ENCODE data around the gene TNIK. TPM values are rescaled to one million over a fixed set of nuclear protein-coding genes. Genes with fewer than 3 reads are reported as not detected.
A peak's percentile ranks its signal among the peaks of the same experiment; 100 is the strongest.
"Not testable (repeated sequence)": the region's sequence is repeated elsewhere in the genome, so short reads cannot be mapped to it uniquely, and the experiment has no call there.

TNIK gene
- total RNA-seq, 2 donors from 2014 or later: 13.6 to 16.0 TPM

GRCh38 chr3:171309906-171310359 lies 150.3 kb downstream of the TNIK start:
- intact Hi-C loops (cut with DNase I): no loop called here
- ATAC-seq (peak in 1 of 2 donors; percentile 67), DNase-seq (no peak)

DNA sequence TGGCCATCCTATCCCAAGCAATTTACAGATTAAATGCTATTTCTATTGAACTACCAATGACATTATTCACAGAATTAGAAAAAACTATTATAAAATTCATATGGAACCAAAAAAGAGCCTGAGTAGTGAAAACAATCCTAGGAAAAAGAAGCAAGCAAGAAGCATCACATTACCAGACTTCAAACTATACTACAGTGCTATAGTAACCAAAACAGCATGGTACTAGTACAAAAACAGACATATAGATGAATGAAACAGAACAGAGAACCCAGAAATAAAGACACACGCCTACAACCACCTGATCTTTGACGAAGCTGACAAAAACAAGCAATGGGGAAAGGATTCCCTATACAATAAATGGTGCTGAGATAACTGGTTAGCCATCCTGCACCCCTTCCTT lies 152.2 kb downstream of the TNIK start:
- DNase-seq (no peak), ATAC-seq (no peak)
- intact Hi-C loops (cut with DNase I): no loop called here

GRCh38 chr3:171307046-171307585 lies 153.1 kb downstream of the TNIK start:
- DNase-seq (no peak), ATAC-seq (no peak)
- intact Hi-C loops (cut with DNase I): no loop called here

DNA sequence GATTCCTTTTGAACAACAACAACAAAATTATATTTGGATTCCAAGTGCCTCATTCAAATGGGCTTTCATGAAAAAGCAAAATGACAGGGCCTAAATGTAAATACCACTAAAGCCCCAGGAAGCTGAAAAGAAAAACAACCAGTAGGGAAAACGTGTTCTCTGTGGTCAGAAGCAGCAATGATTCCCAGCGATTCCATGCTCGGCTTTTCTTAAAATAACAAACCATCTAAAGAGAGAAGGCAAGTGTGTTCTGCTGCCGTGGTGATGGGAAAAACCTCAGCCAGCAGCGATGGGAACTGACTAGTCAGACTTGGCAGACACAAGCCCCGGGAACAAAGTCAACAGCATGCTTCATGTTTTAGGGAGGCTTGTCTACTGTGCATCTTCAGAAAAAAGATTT lies 153.6 kb downstream of the TNIK start:
- DNase-seq: peak; percentile 71
- intact Hi-C loops (cut with DNase I): no loop called here
- peak; percentile 89 to 98 for ATAC-seq

- DNase-seq; ATAC-seq; intact Hi-C loops (cut with DNase I): not testable (repeated sequence)
Observed at GRCh38 chr3:171305823-171306222, 154.4 kb downstream of the TNIK start.

GRCh38 chr3:171304498-171304897 lies 155.7 kb downstream of the TNIK start:
- DNase-seq; ATAC-seq; intact Hi-C loops (cut with DNase I): not testable (repeated sequence)

DNA sequence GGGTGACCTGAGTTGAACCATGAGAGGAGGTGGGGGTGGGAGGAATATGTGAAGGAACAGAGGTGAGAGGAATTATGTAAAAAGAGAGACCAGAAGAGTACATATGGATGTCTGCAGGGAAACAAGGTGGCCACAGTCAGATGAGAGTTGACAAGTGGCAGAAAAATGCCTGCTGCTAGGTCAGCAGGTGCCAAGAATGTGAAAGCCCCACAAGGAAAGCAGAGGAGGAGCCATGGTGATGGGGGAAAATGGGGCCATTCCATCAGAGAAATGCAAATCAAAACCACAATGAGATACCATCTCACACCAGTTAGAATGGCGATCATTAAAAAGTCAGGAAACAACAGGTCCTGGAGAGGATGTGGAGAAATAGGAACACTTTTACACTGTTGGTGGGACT lies 156.2 kb downstream of the TNIK start:
- DNase-seq; ATAC-seq; intact Hi-C loops (cut with DNase I): not testable (repeated sequence)

DNA sequence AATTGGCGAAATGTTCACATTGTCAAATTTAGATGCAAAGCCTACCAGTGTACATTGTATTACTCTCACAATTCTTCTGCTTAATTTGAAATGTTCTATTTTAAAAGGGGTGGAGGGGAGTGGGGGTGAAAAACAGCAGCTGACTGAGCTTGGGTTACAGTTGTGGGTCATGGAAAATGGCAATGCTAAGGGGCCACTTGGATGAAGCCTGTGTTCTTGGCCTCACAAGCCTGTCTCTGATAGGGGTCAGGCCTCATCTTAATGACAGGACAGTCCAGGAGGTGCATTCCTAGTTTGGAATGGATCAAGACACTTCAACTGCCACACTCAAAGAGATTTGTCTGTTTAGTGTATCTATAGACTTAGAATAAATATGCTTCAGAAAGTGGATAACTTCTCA lies 158.2 kb downstream of the TNIK start:
- intact Hi-C loops (cut with DNase I): no loop called here
- no peak for ATAC-seq
- DNase-seq: no peak

DNA sequence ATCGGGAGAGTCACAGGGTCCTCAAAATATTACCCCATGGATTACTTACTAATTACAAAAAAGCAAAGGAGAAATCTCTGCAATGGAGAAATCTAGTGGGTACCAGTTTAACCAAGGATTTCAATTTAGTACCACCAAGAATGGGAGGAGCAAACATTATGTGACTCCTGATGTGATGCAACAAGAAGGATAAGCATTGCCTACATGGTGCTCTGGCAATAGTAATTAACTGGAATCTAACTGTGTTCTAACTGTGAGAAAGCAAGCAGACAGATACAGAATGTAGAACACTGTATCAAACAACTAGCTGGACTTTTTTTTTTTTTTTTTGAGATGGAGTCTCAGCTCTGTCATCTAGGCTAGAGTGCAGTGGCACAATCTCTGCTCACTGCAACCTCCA lies 159.2 kb downstream of the TNIK start:
- no peak for ATAC-seq
- intact Hi-C loops (cut with DNase I): no loop called here
- no peak for DNase-seq

DNA sequence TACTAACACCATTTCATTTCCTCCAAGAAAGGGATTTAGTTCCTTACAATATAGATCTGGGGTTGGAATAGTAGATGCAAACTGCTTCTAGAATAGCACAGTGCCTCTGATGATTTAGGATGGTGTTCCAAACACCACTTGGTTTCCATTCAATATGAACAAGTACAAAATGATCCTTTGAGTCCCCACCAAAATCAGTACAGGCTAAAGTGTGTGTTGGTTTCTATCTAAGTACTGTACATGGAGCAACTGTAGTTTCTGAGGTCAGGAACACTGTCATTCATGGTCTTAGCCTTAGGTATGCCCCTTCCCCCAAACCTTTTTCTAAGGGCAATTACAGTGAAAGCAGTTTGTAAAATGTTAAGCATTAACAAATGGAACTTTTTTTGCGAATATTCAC lies 162.3 kb downstream of the TNIK start:
- DNase-seq (no peak), ATAC-seq (no peak)
- intact Hi-C loops (cut with DNase I): no loop called here

DNA sequence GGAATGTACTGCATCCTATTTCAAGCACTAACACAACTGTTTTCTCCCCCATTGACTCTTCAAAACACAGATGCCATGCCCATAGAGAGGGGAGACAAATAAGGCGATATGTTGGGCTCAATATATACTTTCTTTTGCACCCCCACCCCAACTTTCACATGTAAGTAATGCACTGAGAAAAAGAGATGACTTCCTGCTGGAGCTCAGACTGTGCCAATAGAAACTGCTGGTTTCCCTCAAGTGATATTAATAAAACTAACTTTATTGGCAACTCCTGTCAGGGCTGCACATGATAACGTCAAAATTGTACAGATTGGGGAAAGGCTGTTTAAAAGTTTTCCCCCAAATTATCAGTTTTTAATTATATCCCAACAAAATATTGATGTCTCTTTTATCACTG lies 163.0 kb downstream of the TNIK start:
- intact Hi-C loops (cut with DNase I): no loop called here
- no peak for DNase-seq
- no peak for ATAC-seq

DNA sequence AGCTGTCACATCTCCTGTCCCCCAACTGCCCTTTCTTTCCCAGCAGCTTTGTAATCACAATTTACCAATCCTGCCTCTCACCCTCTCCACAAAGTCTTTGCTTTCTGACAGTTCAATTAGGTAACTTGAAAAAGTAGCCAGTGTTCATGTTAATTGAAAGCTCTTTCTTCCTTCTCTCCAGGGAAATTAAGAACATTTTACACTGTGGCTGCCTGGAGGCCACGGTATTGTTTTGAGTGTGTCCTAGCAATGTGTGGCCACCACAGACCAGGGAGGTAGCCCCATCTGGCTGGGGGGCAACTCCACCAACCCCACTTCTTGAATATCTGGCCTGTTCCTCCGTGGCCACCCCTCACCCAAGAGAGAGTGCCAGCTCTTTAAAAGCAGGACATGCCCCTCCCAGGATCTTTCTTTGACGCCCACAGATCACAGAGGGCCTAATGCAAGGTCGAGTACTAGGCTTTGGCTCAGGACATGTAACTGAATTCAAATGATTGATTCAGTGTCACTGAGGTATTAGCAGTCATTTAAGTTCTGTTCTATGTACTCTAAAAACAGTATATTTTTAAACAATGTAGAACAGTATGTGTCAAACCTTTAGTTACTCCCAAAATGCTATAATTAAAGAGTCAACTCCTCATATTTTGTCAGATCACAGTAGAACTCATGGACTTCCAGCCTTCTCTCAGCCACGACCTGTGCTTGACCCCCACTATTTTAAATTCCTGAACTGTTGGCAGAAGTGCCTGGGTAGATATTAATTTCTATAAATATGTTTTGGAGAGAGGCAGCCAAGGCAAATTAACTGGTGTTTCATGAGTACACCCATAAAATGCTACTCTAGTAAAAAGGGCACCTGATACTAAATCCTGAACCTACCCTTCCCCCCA lies 164.5 kb downstream of the TNIK start:
- peak; percentile 83 to 91 for ATAC-seq
- intact Hi-C loops (cut with DNase I): no loop called here
- DNase-seq: no peak

DNA sequence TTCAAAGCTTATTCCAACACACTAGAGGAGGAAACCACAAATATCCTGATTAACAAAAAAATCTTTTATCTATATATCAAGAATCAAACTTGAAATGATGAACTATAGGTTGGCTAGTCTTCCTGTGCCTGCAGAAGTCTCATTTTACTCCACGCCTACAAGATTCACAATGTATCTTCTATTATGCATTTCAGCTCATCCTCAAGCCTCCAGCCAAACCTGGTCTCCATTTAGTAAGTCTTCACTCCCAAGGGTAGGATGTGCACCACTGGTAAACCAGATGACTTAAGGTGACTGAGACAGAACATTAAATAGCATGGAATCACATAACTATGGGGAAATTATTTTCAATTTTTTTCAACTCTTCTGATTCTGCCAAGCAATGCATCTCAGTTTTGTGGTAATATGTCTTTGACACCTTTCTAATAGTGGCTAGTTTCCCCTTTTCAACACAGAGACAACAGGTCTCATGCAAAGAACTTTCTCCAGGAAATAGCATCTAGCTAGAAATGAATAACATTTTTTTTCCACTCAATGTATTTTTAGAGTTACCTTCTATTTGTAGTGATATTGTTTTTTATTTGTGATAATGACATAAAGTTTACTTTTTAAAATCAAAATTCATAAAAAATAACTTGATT lies 166.9 kb downstream of the TNIK start:
- intact Hi-C loops (cut with DNase I): no loop called here
- no peak for DNase-seq
- ATAC-seq: no peak

DNA sequence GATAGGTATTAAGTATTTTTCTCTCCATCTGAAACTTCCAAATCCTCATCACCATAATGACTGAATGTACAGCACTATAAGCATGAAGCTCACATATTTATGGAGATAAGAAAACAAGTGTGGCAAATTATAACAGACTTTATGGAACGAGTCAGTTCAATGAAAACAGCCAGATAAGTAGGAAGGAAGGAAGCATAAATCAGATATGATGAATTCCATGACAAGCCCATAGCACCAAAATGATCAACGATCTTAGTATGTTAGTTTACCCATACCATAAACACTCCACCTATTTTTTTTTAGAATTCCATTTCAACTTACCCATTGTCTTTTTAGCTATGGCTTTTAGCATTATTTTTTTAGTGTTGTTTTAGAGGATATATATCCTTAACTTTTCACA lies 169.5 kb downstream of the TNIK start:
- intact Hi-C loops (cut with DNase I): no loop called here
- no peak for DNase-seq
- ATAC-seq: no peak

DNA sequence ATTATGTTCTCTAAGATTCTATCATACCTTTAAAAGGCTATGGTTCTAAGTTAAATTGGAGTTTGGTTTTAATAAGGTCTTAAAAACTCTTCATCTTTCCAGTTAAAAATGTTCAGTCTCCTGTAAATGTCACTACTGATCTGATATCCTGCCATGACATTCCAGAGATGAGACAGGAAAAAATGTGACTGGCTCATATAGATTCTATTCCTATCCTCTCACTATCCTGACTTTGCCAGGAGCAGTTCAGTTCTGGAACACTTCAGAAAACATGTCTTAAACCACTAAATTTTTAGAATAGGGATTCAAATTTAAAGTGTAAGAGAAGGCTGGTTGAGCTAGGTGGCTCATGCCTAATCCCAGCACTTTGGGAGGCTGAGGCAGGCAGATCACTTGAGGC lies 170.9 kb downstream of the TNIK start:
- DNase-seq (no peak), ATAC-seq (no peak)
- intact Hi-C loops (cut with DNase I): loop anchor here in 1 of 2 donors (10.0 kb wide), 1 partner anchor 94 kb away; no protein-coding TSS in a partner anchor

DNA sequence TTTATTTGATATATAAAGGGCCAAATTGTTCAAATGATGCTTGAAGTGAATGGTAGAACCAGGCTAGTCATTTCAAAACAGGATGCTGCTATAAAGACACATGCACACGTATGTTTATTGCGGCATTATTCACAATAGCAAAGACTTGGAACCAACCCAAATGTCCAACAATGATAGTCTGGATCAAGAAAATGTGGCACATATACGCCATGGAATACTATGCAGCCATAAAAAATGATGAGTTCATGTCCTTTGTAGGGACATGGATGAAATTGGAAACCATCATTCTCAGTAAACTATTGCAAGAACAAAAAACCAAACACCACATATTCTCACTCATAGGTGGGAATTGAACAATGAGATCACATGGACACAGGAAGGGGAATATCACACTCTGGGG lies 172.4 kb downstream of the TNIK start:
- ATAC-seq: not testable (repeated sequence)
- intact Hi-C loops (cut with DNase I): loop anchor here in 1 of 2 donors (10.0 kb wide), 1 partner anchor 93 kb away; no protein-coding TSS in a partner anchor

DNA sequence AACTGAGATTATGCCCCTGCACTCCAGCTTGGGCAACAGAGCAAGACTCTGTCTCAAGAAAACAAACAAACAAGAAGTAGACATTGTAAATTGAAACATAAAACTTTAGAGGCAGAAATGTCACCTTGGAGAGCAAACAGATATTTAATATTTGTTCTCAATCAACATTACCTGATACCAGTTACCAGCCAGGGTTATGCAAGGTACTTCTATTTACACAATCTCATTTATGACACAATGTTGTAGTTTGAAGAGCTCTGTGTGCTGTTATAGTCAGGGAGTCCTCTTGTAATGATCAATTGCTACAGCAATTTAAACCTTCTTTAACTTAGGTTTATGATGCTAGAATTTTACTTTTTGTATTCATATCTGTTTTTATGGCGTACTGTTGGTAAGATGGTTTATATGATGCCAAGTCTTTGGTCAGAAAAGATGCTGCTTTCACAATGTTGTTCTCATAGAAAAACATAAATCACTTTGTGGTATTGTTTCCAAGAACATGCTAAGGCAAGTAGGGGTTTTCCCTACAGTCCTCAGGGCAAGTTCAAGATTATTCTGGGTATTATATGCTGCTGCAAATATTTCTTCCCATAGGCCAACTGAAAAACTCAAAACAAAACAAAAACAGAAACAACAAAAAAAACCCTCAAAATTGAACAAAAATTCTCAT lies 173.5 kb downstream of the TNIK start:
- intact Hi-C loops (cut with DNase I): loop anchor here in 1 of 2 donors (10.0 kb wide), 1 partner anchor 92 kb away; no protein-coding TSS in a partner anchor
- DNase-seq (no peak), ATAC-seq (no peak)

More for the DNA sequence above, 172.4 kb downstream of the TNIK start:
- not testable (repeated sequence) for DNase-seq

GRCh38 chr3:171285287-171285686 lies 174.9 kb downstream of the TNIK start:
- intact Hi-C loops (cut with DNase I): loop anchor here in 1 of 2 donors (10.0 kb wide), 1 partner anchor 90 kb away; no protein-coding TSS in a partner anchor
- no peak for ATAC-seq
- no peak for DNase-seq
